Astrocyte (in vitro differentiated cells and primary cell): ENCODE measurements around the gene SLAMF7. TPM values are rescaled to one million over a fixed set of nuclear protein-coding genes. Genes with fewer than 3 reads are reported as not detected.

Experiments used
- DNase-seq: peaks from one replicate; pipeline ENCODE4 v3.0.0-alpha.2; 2010; ENCODE audit warnings: low read depth
- FAIRE-seq: peaks from 2 replicates; lab custom pipeline; 2011; peaks lifted over from hg19 to GRCh38; lab: Jason Lieb, UNC
- H2AFZ ChIP-seq: 2 replicates; pipeline ENCODE4 v1.6.0; 2012; ENCODE audit warnings: low read depth, low read length, inconsistent platforms
- H3K27ac ChIP-seq: 2 replicates; pipeline ENCODE4 v1.5.1; 2011; ENCODE audit warnings: low read depth, low read length, inconsistent platforms
- H3K27me3 ChIP-seq: 2 replicates; pipeline ENCODE4 v1.6.0; 2011; ENCODE audit warnings: low read length, inconsistent platforms; ENCODE audit not compliant: insufficient read depth
- H3K36me3 ChIP-seq: 2 replicates; pipeline ENCODE4 v1.5.1; 2011; ENCODE audit warnings: low read length, inconsistent platforms; ENCODE audit not compliant: insufficient read depth
- H3K4me1 ChIP-seq: 2 replicates; pipeline ENCODE4 v1.5.1; 2011; ENCODE audit warnings: low read length, inconsistent platforms; ENCODE audit not compliant: insufficient read depth
- H3K4me2 ChIP-seq: 2 replicates; pipeline ENCODE4 v1.6.0; 2012; ENCODE audit warnings: low read length, inconsistent platforms
- H3K4me3 ChIP-seq: 2 replicates; pipeline ENCODE4 v1.5.1; 2011; ENCODE audit warnings: low read depth, mild to moderate bottlenecking, low read length, inconsistent platforms; ENCODE audit not compliant: insufficient read depth
- H3K79me2 ChIP-seq: 2 replicates; pipeline ENCODE4 v1.6.0; 2012; ENCODE audit warnings: mild to moderate bottlenecking, low read length, inconsistent platforms; ENCODE audit not compliant: insufficient read depth
- H3K9ac ChIP-seq: 2 replicates; pipeline ENCODE4 v1.6.0; 2012; ENCODE audit warnings: mild to moderate bottlenecking, low read length, inconsistent platforms
- H3K9me3 ChIP-seq: 2 replicates; pipeline ENCODE4 v1.5.1; 2012; ENCODE audit warnings: low read depth, mild to moderate bottlenecking, low read length, inconsistent platforms; ENCODE audit not compliant: insufficient read depth
- H4K20me1 ChIP-seq: 2 replicates; pipeline ENCODE4 v1.6.0; 2012; ENCODE audit warnings: low read length, inconsistent platforms; ENCODE audit not compliant: insufficient read depth
- H3K27ac Mint-ChIP-seq: one replicate; pipeline ENCODE4 v1.8.0; 2021; ENCODE audit warnings: mild to moderate bottlenecking, mixed read lengths; ENCODE audit not compliant: unreplicated experiment
- H3K27me3 Mint-ChIP-seq: one replicate; pipeline ENCODE4 v1.8.0; 2021; ENCODE audit warnings: low read depth, mixed read lengths; ENCODE audit not compliant: unreplicated experiment
- H3K36me3 Mint-ChIP-seq: one replicate; pipeline ENCODE4 v1.8.0; 2021; ENCODE audit warnings: low read depth, mixed read lengths; ENCODE audit not compliant: unreplicated experiment
- H3K4me1 Mint-ChIP-seq: one replicate; pipeline ENCODE4 v1.8.0; 2021; ENCODE audit warnings: low read depth, mixed read lengths; ENCODE audit not compliant: unreplicated experiment
- H3K4me3 Mint-ChIP-seq: one replicate; pipeline ENCODE4 v1.8.0; 2021; ENCODE audit warnings: mild to moderate bottlenecking, moderate library complexity, mixed read lengths; ENCODE audit not compliant: unreplicated experiment
- H3K9me3 Mint-ChIP-seq: one replicate; pipeline ENCODE4 v1.8.0; 2021; ENCODE audit warnings: mild to moderate bottlenecking, mixed read lengths; ENCODE audit not compliant: unreplicated experiment
- EZH2 ChIP-seq: IDR thresholded peaks from 2 replicates; pipeline ENCODE4 v1.6.1; 2012; ENCODE audit warnings: mild to moderate bottlenecking, low read length, inconsistent platforms; ENCODE audit not compliant: insufficient read depth
- total RNA-seq: library from RNA; stranded (reverse); gene quantifications from 2 replicates; pipeline ENCODE4 v1.2.1, GENCODE V29; 2021
- TF ChIP-seq, protein P1 (sequence below): IDR thresholded peaks from 2 replicates; pipeline ENCODE4 v1.5.1; 2011; ENCODE audit warnings: low read depth, mild to moderate bottlenecking, inconsistent platforms, low read length, moderate library complexity; ENCODE audit not compliant: insufficient read depth

SLAMF7 gene
- total RNA-seq, 1 donor from 2014 or later, result 0.32 TPM

DNA sequence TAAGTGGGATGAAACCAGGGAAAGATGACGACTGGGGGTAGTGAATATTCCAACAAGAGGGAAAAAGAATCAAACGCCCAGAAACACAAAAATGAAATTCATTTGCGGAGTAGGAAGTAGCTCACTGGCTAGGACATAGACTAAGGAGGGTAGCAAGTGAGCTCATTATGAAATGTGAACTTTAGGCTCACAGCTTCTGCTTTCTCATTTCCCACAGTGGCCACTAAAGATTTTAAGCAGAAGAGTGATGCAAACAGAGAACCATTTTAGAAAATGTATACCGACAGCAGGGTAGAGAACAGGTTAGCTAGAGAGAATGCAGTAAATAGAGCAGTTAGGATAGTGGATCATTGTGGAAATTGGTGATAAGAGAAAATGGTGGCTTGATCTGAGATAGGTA, 30.9 kb upstream of the SLAMF7 start:
- H3K9ac ChIP-seq, result no peak overlapping the region
- H3K27me3 Mint-ChIP-seq, result peaks cover 15% of the 10 kb centered on the region

GRCh38 chr1:160708801-160709200, 30.2 kb upstream of the SLAMF7 start:
- Histone ChIP-seq H3K27me3 (no peaks in the 10 kb centered on the region), H3K79me2 (no peaks in the 10 kb centered on the region), H3K4me3 (no peak overlapping the region), H3K4me1 (no peaks in the 10 kb centered on the region), H3K27ac (no peak overlapping the region), H3K4me2 (no peak overlapping the region), H3K36me3 (no peaks in the 10 kb centered on the region), H2AFZ (no peak overlapping the region), H3K9ac (no peak overlapping the region), H4K20me1 (no peaks in the 10 kb centered on the region), H3K9me3 (no peaks in the 10 kb centered on the region)
- no peak for FAIRE-seq
- Mint-ChIP-seq H3K4me1 (no peaks in the 10 kb centered on the region), H3K27me3 (peaks cover 8% of the 10 kb centered on the region), H3K4me3 (no peak overlapping the region), H3K27ac (no peak overlapping the region), H3K9me3 (no peaks in the 10 kb centered on the region), H3K36me3 (no peaks in the 10 kb centered on the region)
- no peak for DNase-seq
- TF ChIP-seq, protein P1, sequence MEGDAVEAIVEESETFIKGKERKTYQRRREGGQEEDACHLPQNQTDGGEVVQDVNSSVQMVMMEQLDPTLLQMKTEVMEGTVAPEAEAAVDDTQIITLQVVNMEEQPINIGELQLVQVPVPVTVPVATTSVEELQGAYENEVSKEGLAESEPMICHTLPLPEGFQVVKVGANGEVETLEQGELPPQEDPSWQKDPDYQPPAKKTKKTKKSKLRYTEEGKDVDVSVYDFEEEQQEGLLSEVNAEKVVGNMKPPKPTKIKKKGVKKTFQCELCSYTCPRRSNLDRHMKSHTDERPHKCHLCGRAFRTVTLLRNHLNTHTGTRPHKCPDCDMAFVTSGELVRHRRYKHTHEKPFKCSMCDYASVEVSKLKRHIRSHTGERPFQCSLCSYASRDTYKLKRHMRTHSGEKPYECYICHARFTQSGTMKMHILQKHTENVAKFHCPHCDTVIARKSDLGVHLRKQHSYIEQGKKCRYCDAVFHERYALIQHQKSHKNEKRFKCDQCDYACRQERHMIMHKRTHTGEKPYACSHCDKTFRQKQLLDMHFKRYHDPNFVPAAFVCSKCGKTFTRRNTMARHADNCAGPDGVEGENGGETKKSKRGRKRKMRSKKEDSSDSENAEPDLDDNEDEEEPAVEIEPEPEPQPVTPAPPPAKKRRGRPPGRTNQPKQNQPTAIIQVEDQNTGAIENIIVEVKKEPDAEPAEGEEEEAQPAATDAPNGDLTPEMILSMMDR, result no peak
- TF ChIP-seq EZH2, result no peak

More for the DNA sequence above, 30.9 kb upstream of the SLAMF7 start:
- no peak for FAIRE-seq
- H3K4me3 Mint-ChIP-seq, result no peak overlapping the region
- Histone ChIP-seq H3K4me2 (no peak overlapping the region), H3K79me2 (no peaks in the 10 kb centered on the region), H3K9me3 (no peaks in the 10 kb centered on the region), H3K4me1 (no peaks in the 10 kb centered on the region), H2AFZ (no peak overlapping the region), H3K4me3 (no peak overlapping the region), H4K20me1 (no peaks in the 10 kb centered on the region), H3K27me3 (no peaks in the 10 kb centered on the region), H3K36me3 (no peaks in the 10 kb centered on the region), H3K27ac (no peak overlapping the region)
- DNase-seq, result no peak
- no peak overlapping the region for H3K27ac Mint-ChIP-seq
- H3K4me1 Mint-ChIP-seq, result no peaks in the 10 kb centered on the region
- TF ChIP-seq EZH2, result no peak
- TF ChIP-seq, protein P1, result no peak
- H3K36me3 Mint-ChIP-seq, result no peaks in the 10 kb centered on the region
- H3K9me3 Mint-ChIP-seq, result no peaks in the 10 kb centered on the region

GRCh38 chr1:160709715-160710114, 29.3 kb upstream of the SLAMF7 start:
- FAIRE-seq, result no peak
- no peaks in the 10 kb centered on the region for H3K4me1 Mint-ChIP-seq

More at GRCh38 chr1:160709715-160710114, 29.3 kb upstream of the SLAMF7 start:
- H3K27me3 ChIP-seq, result no peaks in the 10 kb centered on the region
- no peak for TF ChIP-seq EZH2
- TF ChIP-seq, protein P1, result no peak
- H3K79me2 ChIP-seq, result no peaks in the 10 kb centered on the region
- Mint-ChIP-seq H3K36me3 (no peaks in the 10 kb centered on the region), H3K9me3 (no peaks in the 10 kb centered on the region), H3K27me3 (peaks cover 7% of the 10 kb centered on the region), H3K27ac (no peak overlapping the region), H3K4me3 (no peak overlapping the region)
- H3K9me3 ChIP-seq, result no peaks in the 10 kb centered on the region
- H3K4me2 ChIP-seq, result no peak overlapping the region
- no peaks in the 10 kb centered on the region for H4K20me1 ChIP-seq
- H2AFZ ChIP-seq, result no peak overlapping the region
- no peak overlapping the region for H3K27ac ChIP-seq
- no peaks in the 10 kb centered on the region for H3K36me3 ChIP-seq
- H3K9ac ChIP-seq, result no peak overlapping the region
- H3K4me3 ChIP-seq, result no peak overlapping the region
- H3K4me1 ChIP-seq, result no peaks in the 10 kb centered on the region
- DNase-seq, result no peak
